SU-DHL-6 (cell line): ENCODE results near the gene GRM1.

ENCODE experiments used
- H2AFZ ChIP-seq: fragments of 200-600 bp; sonication (generic); 2 replicates; pipeline ENCODE4 v1.6.1; 2014; ENCODE audit warnings: low read depth, mild to moderate bottlenecking, moderate library complexity, mixed read lengths, antibody characterized with exemption, low read length; ENCODE audit not compliant: severe bottlenecking
- H3F3A ChIP-seq: fragments of 200-600 bp; shearing (Covaris generic); 2 replicates; pipeline ENCODE4 v1.6.0; 2016; ENCODE audit warnings: antibody characterized with exemption, mild to moderate bottlenecking; ENCODE audit not compliant: insufficient read depth
- H3K27ac ChIP-seq: fragments of 200-600 bp; sonication (generic); 2 replicates; pipeline ENCODE4 v1.5.1; 2016; ENCODE audit warnings: low read depth, mild to moderate bottlenecking, low read length, moderate library complexity, mixed read lengths
- H3K27me3 ChIP-seq: fragments of 200-600 bp; sonication (generic), shearing (Covaris generic); 2 replicates; pipeline ENCODE4 v1.6.0; 2014; ENCODE audit warnings: mild to moderate bottlenecking, low read length
- H3K36me3 ChIP-seq: fragments of 200-600 bp; sonication (generic); 2 replicates; pipeline ENCODE4 v1.6.1; 2014; ENCODE audit warnings: mild to moderate bottlenecking, low read length, mixed read lengths
- H3K4me2 ChIP-seq: fragments of 300-600, 200-600 bp; shearing (Covaris generic), sonication (generic); 2 replicates; pipeline ENCODE4 v1.6.0; 2014; ENCODE audit warnings: low read length, low read depth, mild to moderate bottlenecking; ENCODE audit not compliant: poor library complexity, severe bottlenecking
- H3K4me3 ChIP-seq: fragments of 200-600 bp; sonication (generic); 2 replicates; pipeline ENCODE4 v1.5.1; 2014; ENCODE audit warnings: antibody characterized with exemption, low read length, mild to moderate bottlenecking, mixed read lengths; ENCODE audit not compliant: insufficient read depth, poor library complexity, severe bottlenecking
- H3K79me2 ChIP-seq: fragments of 200-600 bp; sonication (generic); 2 replicates; pipeline ENCODE4 v1.6.1; 2014; ENCODE audit warnings: mild to moderate bottlenecking, low read length, moderate library complexity; ENCODE audit not compliant: insufficient read depth
- H3K9ac ChIP-seq: fragments of 200-600 bp; sonication (generic); 2 replicates; pipeline ENCODE4 v1.7.0; 2014; ENCODE audit warnings: mild to moderate bottlenecking, low read length
- H3K9me2 ChIP-seq: fragments of 200-600 bp; sonication (generic); replicated peaks from 2 replicates; pipeline ENCODE4 v1.6.1; 2014; ENCODE audit warnings: low read length; ENCODE audit not compliant: insufficient read depth
- H3K9me3 ChIP-seq: fragments of 200-600 bp; sonication (generic); 2 replicates; pipeline ENCODE4 v1.6.1; 2014; ENCODE audit warnings: low read length, mixed read lengths; ENCODE audit not compliant: insufficient read depth
- H4K20me1 ChIP-seq: fragments of 200-600 bp; sonication (generic); 2 replicates; pipeline ENCODE4 v1.6.1; 2014; ENCODE audit warnings: low read depth, mild to moderate bottlenecking, antibody characterized with exemption, low read length, moderate library complexity, mixed read lengths
- CTCF ChIP-seq: fragments of 200-600 bp; sonication (generic); IDR thresholded peaks from one replicate; pipeline ENCODE4 v1.5.1; 2017; ENCODE audit warnings: antibody characterized with exemption, mild to moderate bottlenecking, low read length, moderate library complexity; ENCODE audit not compliant: insufficient read depth, poor library complexity, severe bottlenecking
- EZH2phosphoT487 ChIP-seq: fragments of 200-600 bp; sonication (generic), shearing (Covaris generic); conservative IDR thresholded peaks from 2 replicates; pipeline ENCODE4 v1.6.1; 2018; ENCODE audit warnings: mild to moderate bottlenecking, antibody characterized with exemption, low read length, moderate library complexity, mixed read lengths

Gene GRM1

GRCh38 chr6:146100776-146101175 is 71.9 kb downstream of the GRM1 start:
- Histone ChIP-seq H4K20me1 (no peaks in the 10 kb centered on the region), H3K27ac (no peak overlapping the region), H3K9me2 (no peaks in the 10 kb centered on the region), H3F3A (no peaks in the 10 kb centered on the region), H3K4me2 (no peak overlapping the region), H3K9ac (no peak overlapping the region), H2AFZ (no peak overlapping the region), H3K79me2 (no peaks in the 10 kb centered on the region), H3K36me3 (no peaks in the 10 kb centered on the region), H3K9me3 (no peaks in the 10 kb centered on the region), H3K4me3 (no peak overlapping the region), H3K27me3 (no peaks in the 10 kb centered on the region)
- TF ChIP-seq EZH2phosphoT487 (no peak), CTCF (no peak)

DNA sequence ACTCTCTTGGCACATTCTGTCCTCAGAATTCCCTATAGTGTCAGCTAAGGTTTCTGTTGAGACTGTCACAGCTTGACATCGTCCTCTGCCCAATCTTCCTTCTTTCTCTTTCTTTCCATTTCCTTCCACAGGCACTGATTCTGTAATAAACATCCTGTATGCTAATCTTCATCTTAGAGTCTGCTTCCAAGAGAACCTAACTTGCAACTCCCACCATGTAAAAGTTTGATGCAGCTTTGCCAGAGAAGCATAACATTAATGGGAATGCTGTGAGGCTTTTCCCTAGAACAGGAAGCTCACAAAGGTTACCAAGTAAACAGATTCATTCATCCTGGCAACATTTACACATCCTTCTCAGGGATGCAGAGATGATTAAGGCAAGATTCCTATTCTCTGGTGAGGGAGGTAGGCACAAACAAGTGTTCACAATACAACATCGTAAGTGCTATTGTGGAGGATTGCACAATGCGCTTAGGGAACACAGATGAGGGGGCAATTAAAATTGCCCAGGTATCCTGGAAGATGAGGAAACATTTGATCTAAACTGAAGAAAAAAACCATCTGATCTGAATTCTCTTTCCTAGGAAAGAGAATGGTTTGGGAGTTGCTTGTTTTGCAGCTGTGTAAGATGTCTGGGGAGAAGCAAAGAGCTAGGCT is 74.7 kb downstream of the GRM1 start:
- H4K20me1 ChIP-seq = no peaks in the 10 kb centered on the region
- H3K36me3 ChIP-seq = no peaks in the 10 kb centered on the region
- no peak overlapping the region for H3K4me3 ChIP-seq
- H3K27me3 ChIP-seq = no peaks in the 10 kb centered on the region
- H3K9me3 ChIP-seq = no peaks in the 10 kb centered on the region
- no peaks in the 10 kb centered on the region for H3K79me2 ChIP-seq
- H2AFZ ChIP-seq = no peak overlapping the region
- H3K27ac ChIP-seq = no peak overlapping the region
- H3F3A ChIP-seq = no peaks in the 10 kb centered on the region
- no peak overlapping the region for H3K9ac ChIP-seq
- no peaks in the 10 kb centered on the region for H3K9me2 ChIP-seq
- no peak overlapping the region for H3K4me2 ChIP-seq
- no peak for TF ChIP-seq CTCF
- no peak for TF ChIP-seq EZH2phosphoT487

DNA sequence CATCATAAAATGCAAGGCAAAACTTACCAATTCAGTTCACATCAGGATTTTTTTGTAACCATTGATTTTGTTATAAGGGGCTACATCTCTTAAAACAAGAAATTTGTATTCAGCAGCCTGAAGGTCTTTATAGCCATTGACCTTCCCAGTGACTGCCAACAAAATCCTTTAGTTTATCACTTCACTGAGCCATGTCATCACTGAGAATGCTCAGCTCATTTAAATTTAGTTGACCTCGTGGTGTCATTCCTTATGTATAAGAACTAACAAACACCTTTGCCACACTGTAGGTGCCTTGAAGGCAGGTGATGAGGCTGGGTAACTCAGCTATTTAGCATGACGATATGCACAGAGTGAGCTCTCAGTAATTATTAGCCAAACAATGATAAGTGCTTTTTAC is 77.7 kb downstream of the GRM1 start:
- Histone ChIP-seq H3F3A (no peaks in the 10 kb centered on the region), H2AFZ (no peak overlapping the region)

More for the DNA sequence above, 77.7 kb downstream of the GRM1 start:
- H3K27ac ChIP-seq = no peak overlapping the region
- no peak overlapping the region for H3K4me3 ChIP-seq
- H3K27me3 ChIP-seq = no peaks in the 10 kb centered on the region
- no peak overlapping the region for H3K9ac ChIP-seq
- no peaks in the 10 kb centered on the region for H3K79me2 ChIP-seq
- H4K20me1 ChIP-seq = no peaks in the 10 kb centered on the region
- no peaks in the 10 kb centered on the region for H3K9me3 ChIP-seq
- no peaks in the 10 kb centered on the region for H3K9me2 ChIP-seq
- no peak for TF ChIP-seq CTCF
- no peak for TF ChIP-seq EZH2phosphoT487
- H3K4me2 ChIP-seq = no peak overlapping the region
- no peaks in the 10 kb centered on the region for H3K36me3 ChIP-seq
